Colonic mucosa (tissue), 4 donors: ENCODE data around the gene RLN3. TPM values are rescaled to one million over a fixed set of nuclear protein-coding genes. Genes with fewer than 3 reads are reported as not detected.

ENCODE experiments used
- DNase-seq: peaks from one replicate; pipeline ENCODE4 v3.0.0-alpha.2; 2020
- H3K27ac ChIP-seq: fragments of 200-600 bp; one replicate; pipeline ENCODE4 v1.8.0; 2021
- H3K27me3 ChIP-seq: fragments of 200-600 bp; one replicate; pipeline ENCODE4 v1.8.0; 2021
- H3K36me3 ChIP-seq: fragments of 200-600 bp; one replicate; pipeline ENCODE4 v1.8.0; 2021
- H3K4me1 ChIP-seq: fragments of 200-600 bp; one replicate; pipeline ENCODE4 v1.8.0; 2021; ENCODE audit warnings: mild to moderate bottlenecking
- H3K4me3 ChIP-seq: fragments of 200-600 bp; one replicate; pipeline ENCODE4 v1.8.0; 2021
- H3K9ac ChIP-seq, 2 donors: one replicate each; pipeline ENCODE4 v1.7.0; 2013; ENCODE audit warnings: control low read depth in 2 of 2, low read depth in 2 of 2, low read length in 2 of 2
- H3K9me3 ChIP-seq: fragments of 200-600 bp; one replicate; pipeline ENCODE4 v1.8.0; 2021
- intact Hi-C: fragments of 100-400 bp; cut with DNase I; formaldehyde crosslinking; loops from one replicate; pipeline ENCODE4 v1.14.1; 2022
- total RNA-seq, 2 donors: library from RNA; stranded (reverse); fragmentation: NEBNext Ultra II Directional in 1 of 2; extraction: Animal tissue kit (Norgen Biotek cat#: 25700) in 1 of 2; gene quantifications; one replicate each; pipeline ENCODE4 v1.2.1, GENCODE V29; 2021
- TF ChIP-seq, protein P1 (sequence below): fragments of 200-600 bp; IDR thresholded peaks from one replicate; pipeline ENCODE4 v1.8.0; 2022; ENCODE audit warnings: antibody characterized with exemption, mild to moderate bottlenecking
- donor health status: healthy.
- donor health status: DM: no; HTN: no; CAD: no.
- donor health status: DM: no; HTN: no; CAD: no.

The RLN3 gene
- total RNA-seq, 2 donors from 2014 or later: not detected

DNA sequence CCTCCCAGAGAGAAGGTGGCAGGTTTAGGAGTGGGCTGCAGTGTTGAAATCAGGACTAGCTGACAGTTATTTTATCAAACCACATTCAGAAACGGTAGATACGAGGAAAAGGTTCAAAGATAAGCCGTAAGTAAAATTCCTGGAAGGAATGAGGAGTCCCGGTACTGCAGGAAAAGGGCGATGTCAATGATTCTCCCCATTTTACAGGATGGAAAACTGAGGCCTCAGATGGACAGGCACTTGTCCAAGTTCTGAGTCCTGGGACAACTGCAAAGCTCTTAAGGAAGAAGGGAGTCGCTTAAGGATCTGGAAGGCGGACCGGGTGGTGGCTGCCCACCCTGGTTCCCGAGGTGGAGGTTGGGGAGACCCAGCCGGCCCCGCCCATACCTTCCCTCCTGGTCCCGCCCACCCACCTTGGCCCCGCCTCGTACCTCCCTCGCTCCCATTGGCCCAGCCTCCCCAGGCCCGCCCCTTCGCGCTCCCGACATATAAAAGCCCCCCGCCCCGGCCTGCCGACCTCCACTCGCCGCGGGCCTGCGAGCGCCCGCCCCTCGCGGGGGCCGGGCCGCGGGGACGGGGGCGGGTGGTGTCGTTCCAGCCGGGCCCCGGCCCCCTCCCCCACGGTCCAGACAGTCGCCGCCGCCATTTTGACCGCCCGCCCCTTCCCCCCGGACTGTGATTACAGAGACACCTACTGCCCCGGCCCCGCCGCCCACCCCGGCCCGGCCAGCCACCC, 22.4 kb upstream of the RLN3 start:
- TF ChIP-seq, protein P1, sequence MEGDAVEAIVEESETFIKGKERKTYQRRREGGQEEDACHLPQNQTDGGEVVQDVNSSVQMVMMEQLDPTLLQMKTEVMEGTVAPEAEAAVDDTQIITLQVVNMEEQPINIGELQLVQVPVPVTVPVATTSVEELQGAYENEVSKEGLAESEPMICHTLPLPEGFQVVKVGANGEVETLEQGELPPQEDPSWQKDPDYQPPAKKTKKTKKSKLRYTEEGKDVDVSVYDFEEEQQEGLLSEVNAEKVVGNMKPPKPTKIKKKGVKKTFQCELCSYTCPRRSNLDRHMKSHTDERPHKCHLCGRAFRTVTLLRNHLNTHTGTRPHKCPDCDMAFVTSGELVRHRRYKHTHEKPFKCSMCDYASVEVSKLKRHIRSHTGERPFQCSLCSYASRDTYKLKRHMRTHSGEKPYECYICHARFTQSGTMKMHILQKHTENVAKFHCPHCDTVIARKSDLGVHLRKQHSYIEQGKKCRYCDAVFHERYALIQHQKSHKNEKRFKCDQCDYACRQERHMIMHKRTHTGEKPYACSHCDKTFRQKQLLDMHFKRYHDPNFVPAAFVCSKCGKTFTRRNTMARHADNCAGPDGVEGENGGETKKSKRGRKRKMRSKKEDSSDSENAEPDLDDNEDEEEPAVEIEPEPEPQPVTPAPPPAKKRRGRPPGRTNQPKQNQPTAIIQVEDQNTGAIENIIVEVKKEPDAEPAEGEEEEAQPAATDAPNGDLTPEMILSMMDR: no peak

DNA sequence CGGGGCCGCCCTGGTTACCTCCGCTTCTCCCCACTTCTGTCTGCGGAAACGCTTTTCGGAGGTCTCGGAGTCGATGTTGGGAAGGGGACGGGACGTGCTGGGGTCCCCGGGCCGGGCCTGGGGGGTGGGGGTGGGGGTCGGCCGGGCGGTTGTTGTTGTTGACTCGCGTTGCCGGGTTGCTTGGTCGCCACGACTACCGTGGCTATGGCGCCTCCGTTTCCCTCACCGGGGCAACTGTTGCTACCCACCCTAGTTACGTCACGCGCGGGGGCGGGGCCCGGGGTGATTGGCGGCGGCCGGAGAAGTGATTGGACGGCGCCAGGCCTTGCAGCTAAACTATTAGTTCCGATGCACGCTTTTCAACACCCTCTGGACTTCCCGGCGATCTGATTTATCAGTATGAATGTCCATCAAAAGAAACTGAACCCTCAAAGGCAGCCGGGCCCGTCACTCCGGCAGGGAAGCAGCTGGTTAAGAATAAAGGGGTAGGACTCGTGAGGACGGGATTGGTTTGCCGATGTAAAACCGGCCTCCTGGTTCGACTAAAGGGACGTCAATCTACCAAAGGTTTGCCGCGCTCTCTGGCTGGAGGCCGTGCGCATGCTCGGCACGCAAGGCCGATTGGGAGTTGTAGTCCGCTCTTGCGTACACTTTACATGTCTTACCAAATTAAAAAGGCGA, 21.7 kb upstream of the RLN3 start, which contains the start of gene RFX1:
RFX1 (minus strand) TSS at position 236 of the 681 bp plus-strand sequence. CDS start 12,477 bp downstream, outside the sequence.
- H3K4me3 ChIP-seq: peak within 1 kb of the TSS; percentile 70
- peak within 1 kb of the TSS; percentile 94 to 98 for H3K9ac ChIP-seq
- TF ChIP-seq, protein P1: no peak
- H3K4me1 ChIP-seq: peaks cover 8% of the 10 kb centered on the region
- no peaks in the 10 kb centered on the region for H3K9me3 ChIP-seq
- DNase-seq: peak; percentile 100
- no peaks in the 10 kb centered on the region for H3K36me3 ChIP-seq
- H3K27ac ChIP-seq: peak within 1 kb of the TSS; percentile 95
- intact Hi-C loops: no loop called here
- H3K27me3 ChIP-seq: no peaks in the 10 kb centered on the region

More for the DNA sequence above, 22.4 kb upstream of the RLN3 start:
- intact Hi-C loops: no loop called here
- H3K9ac ChIP-seq: peak overlapping the region; percentile 81 to 83
- H3K36me3 ChIP-seq: no peaks in the 10 kb centered on the region
- H3K27me3 ChIP-seq: no peaks in the 10 kb centered on the region
- H3K27ac ChIP-seq: peak overlapping the region; percentile 95
- peak; percentile 94 for DNase-seq
- H3K9me3 ChIP-seq: no peaks in the 10 kb centered on the region
- peaks cover 8% of the 10 kb centered on the region for H3K4me1 ChIP-seq
- peak overlapping the region; percentile 68 for H3K4me3 ChIP-seq

DNA sequence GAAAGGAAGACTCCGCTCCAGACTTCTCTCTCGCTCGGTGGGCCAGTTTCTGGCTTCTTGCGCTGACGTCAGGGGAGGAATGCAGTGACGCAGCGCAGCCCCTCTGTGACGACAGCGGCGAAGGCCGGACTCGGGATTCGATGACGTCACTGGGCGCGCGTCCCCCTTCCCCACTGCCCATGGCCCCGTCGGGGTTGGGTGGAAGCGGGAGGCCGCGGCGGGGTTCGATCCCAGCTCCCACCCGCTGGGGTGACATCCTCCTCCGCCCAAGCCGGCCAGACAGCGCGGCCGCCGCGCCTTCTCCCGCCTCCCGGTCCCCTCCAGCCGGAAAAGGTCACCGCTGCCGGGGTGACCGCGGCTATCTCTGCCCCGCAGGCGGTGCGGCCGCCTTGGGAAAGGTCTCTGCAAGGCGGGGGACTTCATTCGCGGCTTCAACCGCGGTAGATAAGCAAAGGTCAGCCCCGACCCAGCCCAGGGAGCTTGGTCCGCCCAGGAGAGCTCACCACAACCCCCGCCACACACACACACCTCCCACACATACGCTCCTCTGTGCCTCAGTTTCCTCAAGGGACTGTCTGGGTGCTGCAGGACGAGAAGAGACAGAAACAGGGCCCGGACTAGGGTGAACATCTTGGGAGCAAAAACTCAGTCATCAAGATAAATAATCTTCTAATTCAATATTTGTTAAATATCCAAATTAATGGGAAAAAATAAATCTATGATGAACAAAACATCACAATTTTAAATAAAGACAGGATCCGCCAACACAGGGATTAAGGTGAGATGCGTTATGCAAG, 21.0 kb upstream of the RLN3 start:
- Histone ChIP-seq H3K4me1 (peaks cover 8% of the 10 kb centered on the region), H3K9ac (peak overlapping the region; percentile 94 to 98), H3K27ac (peak overlapping the region; percentile 95), H3K9me3 (no peaks in the 10 kb centered on the region), H3K36me3 (no peaks in the 10 kb centered on the region), H3K27me3 (no peaks in the 10 kb centered on the region), H3K4me3 (peak overlapping the region; percentile 70)
- TF ChIP-seq, protein P1: no peak
- intact Hi-C loops: no loop called here
- DNase-seq: no peak

DNA sequence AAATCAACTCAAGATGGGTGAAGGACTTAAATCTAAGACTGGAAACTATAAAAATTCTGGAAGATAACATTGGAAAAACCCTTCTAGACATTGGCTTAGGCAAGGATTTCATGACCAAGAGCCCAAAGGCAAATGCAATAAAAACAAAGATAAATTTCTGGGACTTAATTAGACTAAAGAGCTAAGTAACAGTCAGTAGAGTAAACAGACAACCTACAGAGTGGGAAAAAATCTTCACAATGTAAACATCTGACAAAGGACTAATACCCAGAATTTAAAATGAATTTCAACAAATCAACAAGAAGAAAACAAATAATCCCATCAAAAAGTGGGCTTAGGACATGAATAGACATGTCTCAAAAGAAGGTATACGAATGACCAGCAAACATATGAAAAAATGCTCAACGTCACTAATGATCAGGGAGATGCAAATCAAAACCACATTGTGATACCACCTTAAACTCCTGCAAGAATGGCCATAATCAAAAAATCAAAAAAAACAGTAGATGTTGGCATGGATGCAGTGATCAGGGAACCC, 15.5 kb upstream of the RLN3 start:
- no peaks in the 10 kb centered on the region for H3K27me3 ChIP-seq
- TF ChIP-seq, protein P1: no peak
- DNase-seq: no peak
- H3K9me3 ChIP-seq: no peaks in the 10 kb centered on the region
- H3K9ac ChIP-seq: no peak overlapping the region
- H3K4me1 ChIP-seq: no peaks in the 10 kb centered on the region
- intact Hi-C loops: no loop called here
- H3K27ac ChIP-seq: no peak overlapping the region
- no peak overlapping the region for H3K4me3 ChIP-seq
- H3K36me3 ChIP-seq: no peaks in the 10 kb centered on the region

DNA sequence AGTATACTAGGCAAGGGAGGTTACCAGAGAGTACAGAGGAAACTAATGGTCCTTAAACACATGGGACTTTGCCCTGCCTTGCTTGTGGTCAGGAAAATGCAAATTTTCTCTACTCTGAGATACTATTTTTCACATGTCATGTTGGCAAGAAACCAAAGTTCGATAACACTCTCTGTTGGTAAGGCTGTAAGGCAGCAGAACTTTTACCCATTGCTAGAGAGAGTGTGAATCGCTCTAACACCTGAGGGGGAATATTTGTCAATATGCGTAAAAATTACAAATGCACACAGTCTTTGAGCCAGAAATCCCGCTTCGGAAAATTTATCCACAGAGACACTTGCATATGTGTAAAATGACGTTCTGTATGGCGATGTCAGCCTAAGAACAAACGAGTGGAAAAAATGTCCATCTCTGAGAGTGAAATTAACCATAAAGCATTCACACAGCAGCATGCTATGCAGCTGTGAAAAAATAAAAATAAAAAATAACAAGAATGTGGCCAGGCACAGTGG, 12.4 kb upstream of the RLN3 start:
- Histone ChIP-seq H3K36me3 (no peaks in the 10 kb centered on the region), H3K27ac (no peak overlapping the region), H3K4me3 (no peak overlapping the region), H3K27me3 (no peaks in the 10 kb centered on the region), H3K4me1 (no peaks in the 10 kb centered on the region), H3K9me3 (no peaks in the 10 kb centered on the region), H3K9ac (no peak overlapping the region)
- intact Hi-C loops: no loop called here
- TF ChIP-seq, protein P1: no peak
- DNase-seq: no peak
